Measurements from ENCODE around the gene TNRC6B. TPM values are rescaled to one million over a fixed set of nuclear protein-coding genes. Genes with fewer than 3 reads are reported as not detected.
"Not testable (repeated sequence)": the region's sequence is repeated elsewhere in the genome, so short reads cannot be mapped to it uniquely, and the experiment has no call there.

The TNRC6B gene
- total RNA-seq, 1 experiment from 2014 or later, result 52.2 TPM

GRCh38 chr22:40374567-40374966 lies 196.8 kb downstream of the TNRC6B start:
- ChIA-PET CTCF (no interaction called here), POLR2A (ENCODE audit: low non-redundant PET) (no interaction called here)
- Histone ChIP-seq H3K9me3 (ENCODE audit: low read depth, low read length, poor library complexity, severe bottlenecking) (no peaks in the 10 kb centered on the region), H3K4me3 (ENCODE audit: low read depth, low read length, poor library complexity, severe bottlenecking) (no peak overlapping the region), H3K4me1 (ENCODE audit: insufficient read depth, low read length, poor library complexity, severe bottlenecking) (peaks cover 12% of the 10 kb centered on the region), H3K36me3 (ENCODE audit: insufficient read depth, low read length, poor library complexity, severe bottlenecking) (no peaks in the 10 kb centered on the region), H3K27me3 (replicated peaks; ENCODE audit: insufficient read depth, low read depth, low read length, poor library complexity) (no peaks in the 10 kb centered on the region), H3K27ac (ENCODE audit: low read depth, low read length, poor library complexity, severe bottlenecking) (no peak overlapping the region)
- BruUV-seq (replicated peaks), result no TSS peak
- DNase-seq (ENCODE audit: low spot score), result no peak
- intact Hi-C loops (cut with micrococcal nuclease; ENCODE audit: unreplicated experiment), result no loop called here
- no peak for TF ChIP-seq EZH2 (IDR thresholded peaks at IDR 0.05; ENCODE audit: borderline replicate concordance, low read depth, low read length, poor library complexity, severe bottlenecking)
- TF ChIP-seq CTCF (conservative IDR thresholded peaks at IDR 0.05; ENCODE audit: low read depth, low read length), result no peak

- Histone ChIP-seq H3K9me3 (ENCODE audit: low read depth, low read length, poor library complexity, severe bottlenecking) (no peaks in the 10 kb centered on the region), H3K4me3 (ENCODE audit: low read depth, low read length, poor library complexity, severe bottlenecking) (no peak overlapping the region), H3K4me1 (ENCODE audit: insufficient read depth, low read length, poor library complexity, severe bottlenecking) (peaks cover 12% of the 10 kb centered on the region), H3K27ac (ENCODE audit: low read depth, low read length, poor library complexity, severe bottlenecking) (no peak overlapping the region), H3K36me3 (ENCODE audit: insufficient read depth, low read length, poor library complexity, severe bottlenecking) (no peaks in the 10 kb centered on the region), H3K27me3 (replicated peaks; ENCODE audit: insufficient read depth, low read depth, low read length, poor library complexity) (no peaks in the 10 kb centered on the region)
- ChIA-PET CTCF (no interaction called here), POLR2A (ENCODE audit: low non-redundant PET) (no interaction called here)
- no TSS peak for BruUV-seq (replicated peaks)
- TF ChIP-seq EZH2 (IDR thresholded peaks at IDR 0.05; ENCODE audit: borderline replicate concordance, low read depth, low read length, poor library complexity, severe bottlenecking), result no peak
- TF ChIP-seq CTCF (conservative IDR thresholded peaks at IDR 0.05; ENCODE audit: low read depth, low read length), result no peak
- intact Hi-C loops (cut with micrococcal nuclease; ENCODE audit: unreplicated experiment), result no loop called here
- no peak for DNase-seq (ENCODE audit: low spot score)
Measured at GRCh38 chr22:40376149-40376548, 198.4 kb downstream of the TNRC6B start.

GRCh38 chr22:40377931-40378330 lies 200.2 kb downstream of the TNRC6B start:
- no peak overlapping the region for H3K4me3 ChIP-seq (ENCODE audit: low read depth, low read length, poor library complexity, severe bottlenecking)
- intact Hi-C loops (cut with micrococcal nuclease; ENCODE audit: unreplicated experiment), result no loop called here
- no peak overlapping the region for H3K27ac ChIP-seq (ENCODE audit: low read depth, low read length, poor library complexity, severe bottlenecking)
- no TSS peak for BruUV-seq (replicated peaks)
- TF ChIP-seq CTCF (conservative IDR thresholded peaks at IDR 0.05; ENCODE audit: low read depth, low read length), result no peak
- no peak for TF ChIP-seq EZH2 (IDR thresholded peaks at IDR 0.05; ENCODE audit: borderline replicate concordance, low read depth, low read length, poor library complexity, severe bottlenecking)
- H3K4me1 ChIP-seq (ENCODE audit: insufficient read depth, low read length, poor library complexity, severe bottlenecking), result peaks cover 4% of the 10 kb centered on the region
- no peak for DNase-seq (ENCODE audit: low spot score)
- CTCF ChIA-PET, result no interaction called here
- H3K36me3 ChIP-seq (ENCODE audit: insufficient read depth, low read length, poor library complexity, severe bottlenecking), result no peaks in the 10 kb centered on the region
- H3K27me3 ChIP-seq (replicated peaks; ENCODE audit: insufficient read depth, low read depth, low read length, poor library complexity), result no peaks in the 10 kb centered on the region
- no peaks in the 10 kb centered on the region for H3K9me3 ChIP-seq (ENCODE audit: low read depth, low read length, poor library complexity, severe bottlenecking)
- POLR2A ChIA-PET (ENCODE audit: low non-redundant PET), result interaction anchor here (0.6 kb wide), 1 partner anchor 523 kb away, joined by 5 read pairs; no protein-coding TSS in a partner anchor

GRCh38 chr22:40378448-40378847 lies 200.7 kb downstream of the TNRC6B start:
- intact Hi-C loops (cut with micrococcal nuclease; ENCODE audit: unreplicated experiment); H3K9me3 ChIP-seq (ENCODE audit: low read depth, low read length, poor library complexity, severe bottlenecking); H3K27ac ChIP-seq (ENCODE audit: low read depth, low read length, poor library complexity, severe bottlenecking); DNase-seq (ENCODE audit: low spot score); CTCF ChIA-PET; H3K4me3 ChIP-seq (ENCODE audit: low read depth, low read length, poor library complexity, severe bottlenecking); H3K4me1 ChIP-seq (ENCODE audit: insufficient read depth, low read length, poor library complexity, severe bottlenecking); H3K36me3 ChIP-seq (ENCODE audit: insufficient read depth, low read length, poor library complexity, severe bottlenecking); BruUV-seq (replicated peaks); H3K27me3 ChIP-seq (replicated peaks; ENCODE audit: insufficient read depth, low read depth, low read length, poor library complexity); POLR2A ChIA-PET (ENCODE audit: low non-redundant PET): not testable (repeated sequence)
